ENCODE data around the gene TLE5. TPM values are rescaled to one million over a fixed set of nuclear protein-coding genes. Genes with fewer than 3 reads are reported as not detected.

Gene TLE5
- total and polyA plus RNA-seq, 4 experiments from 2014 or later = 572 to 943 (median 888) TPM

Other genes with a start within 250 kb of the TLE5 start
- gene ZNF554, start 242.6 kb downstream of the TLE5 start, total RNA-seq = 10 to 100 TPM in 1 of 2 experiments, 1 to 10 TPM in 1; 9.1 to 10.5 TPM
- gene ZNF554, start 242.6 kb downstream of the TLE5 start, polyA plus RNA-seq = 1 to 10 TPM in 1 of 2 donors, under 1 TPM in 1; 0.72 to 5.1 TPM
- 10 to 100 TPM; 11.0 to 11.5 TPM for gene ZNF555, start 221.0 kb downstream of the TLE5 start, total RNA-seq
- 1 to 10 TPM; 2.2 to 5.1 TPM for gene ZNF555, start 221.0 kb downstream of the TLE5 start, polyA plus RNA-seq
- not detected for gene ZNF556, start 195.2 kb downstream of the TLE5 start, total RNA-seq
- gene ZNF556, start 195.2 kb downstream of the TLE5 start, polyA plus RNA-seq = not detected
- gene ZNF57, start 161.6 kb downstream of the TLE5 start, total RNA-seq = 1 to 10 TPM; 4.2 to 4.7 TPM
- 1 to 10 TPM; 2.1 to 4.1 TPM for gene ZNF57, start 161.6 kb downstream of the TLE5 start, polyA plus RNA-seq
- gene ZNF77, start 117.5 kb downstream of the TLE5 start, total RNA-seq = 1 to 10 TPM; 5.8 to 6.4 TPM
- gene ZNF77, start 117.5 kb downstream of the TLE5 start, polyA plus RNA-seq = 1 to 10 TPM in 1 of 2 donors, under 1 TPM in 1; 0.21 to 2.4 TPM
- not detected for gene TLE6, start 84.9 kb downstream of the TLE5 start, total RNA-seq
- not detected for gene TLE6, start 84.9 kb downstream of the TLE5 start, polyA plus RNA-seq
- gene TLE2, start 33.2 kb downstream of the TLE5 start, total RNA-seq = 10 to 100 TPM; 20.9 to 23.1 TPM
- gene TLE2, start 33.2 kb downstream of the TLE5 start, polyA plus RNA-seq = 1 to 10 TPM; 5.5 to 7.0 TPM
- 1 to 10 TPM; 3.5 to 3.9 TPM for gene GNA11, start 31.9 kb upstream of the TLE5 start, total RNA-seq
- under 1 TPM; 0.09 to 0.39 TPM for gene GNA11, start 31.9 kb upstream of the TLE5 start, polyA plus RNA-seq
- gene GNA15, start 73.5 kb upstream of the TLE5 start, total RNA-seq = 1 to 10 TPM; 2.5 to 2.8 TPM
- 1 to 10 TPM; 4.1 to 4.8 TPM for gene GNA15, start 73.5 kb upstream of the TLE5 start, polyA plus RNA-seq
- gene S1PR4, start 116.3 kb upstream of the TLE5 start, total RNA-seq = 100 to 1,000 TPM; 231 to 235 TPM
- gene S1PR4, start 116.3 kb upstream of the TLE5 start, polyA plus RNA-seq = 100 to 1,000 TPM; 448 to 503 TPM
- 10 to 100 TPM; 53.0 to 59.3 TPM for gene NCLN, start 123.4 kb upstream of the TLE5 start, total RNA-seq
- 10 to 100 TPM; 25.1 to 45.6 TPM for gene NCLN, start 123.4 kb upstream of the TLE5 start, polyA plus RNA-seq
- under 1 TPM; 0.44 to 0.64 TPM for gene CELF5, start 162.2 kb upstream of the TLE5 start, total RNA-seq
- gene CELF5, start 162.2 kb upstream of the TLE5 start, polyA plus RNA-seq = under 1 TPM in 1 of 2 donors, not detected in 1; 0.32 TPM

Measured in CD4-positive, alpha-beta memory T cell (primary cell).